Measurements from ENCODE around the gene BSN.

The BSN gene

DNA sequence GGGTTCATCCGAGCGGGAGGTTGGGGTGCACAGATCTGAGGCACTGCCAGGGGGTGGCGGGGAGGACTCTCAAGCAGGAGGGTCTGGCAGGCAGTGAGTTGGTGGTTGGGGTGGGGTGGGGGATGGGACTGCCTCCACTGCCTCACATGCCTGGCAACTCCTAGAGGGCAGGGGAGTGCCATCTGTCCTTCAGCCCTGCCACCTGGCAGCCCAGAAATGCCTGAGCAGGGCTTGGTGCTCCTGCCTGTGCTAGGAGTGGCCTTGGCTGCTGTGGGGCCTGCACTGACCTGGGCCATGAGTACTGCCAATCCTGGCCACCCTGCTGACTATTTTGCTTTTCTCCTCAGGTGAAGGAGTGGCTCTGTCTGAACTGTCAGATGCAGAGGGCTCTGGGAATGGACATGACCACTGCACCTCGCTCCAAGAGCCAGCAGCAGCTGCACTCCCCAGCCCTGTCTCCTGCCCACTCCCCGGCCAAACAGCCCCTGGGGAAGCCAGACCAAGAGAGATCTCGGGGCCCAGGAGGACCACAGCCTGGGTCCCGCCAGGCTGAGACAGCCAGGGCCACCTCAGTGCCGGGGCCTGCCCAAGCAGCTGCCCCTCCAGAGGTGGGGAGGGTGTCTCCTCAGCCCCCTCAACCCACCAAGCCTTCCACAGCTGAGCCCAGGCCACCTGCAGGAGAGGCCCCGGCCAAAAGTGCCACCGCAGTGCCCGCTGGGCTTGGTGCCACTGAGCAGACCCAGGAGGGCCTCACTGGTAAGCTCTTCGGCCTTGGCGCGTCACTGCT, 87.8 kb downstream of the BSN start:
- Histone ChIP-seq H3K4me3 (ENCODE audit: low read depth, low read length) (no peak overlapping the region), H3K36me3 (peaks cover 32% of the 10 kb centered on the region), H3K27me3 (ENCODE audit: insufficient read depth, low read depth, severe bottlenecking) (no peaks in the 10 kb centered on the region), H3K9me3 (ENCODE audit: severe bottlenecking) (no peaks in the 10 kb centered on the region), H3K27ac (no peak overlapping the region)
- no peak for DNase-seq
- TF ChIP-seq, protein P1, sequence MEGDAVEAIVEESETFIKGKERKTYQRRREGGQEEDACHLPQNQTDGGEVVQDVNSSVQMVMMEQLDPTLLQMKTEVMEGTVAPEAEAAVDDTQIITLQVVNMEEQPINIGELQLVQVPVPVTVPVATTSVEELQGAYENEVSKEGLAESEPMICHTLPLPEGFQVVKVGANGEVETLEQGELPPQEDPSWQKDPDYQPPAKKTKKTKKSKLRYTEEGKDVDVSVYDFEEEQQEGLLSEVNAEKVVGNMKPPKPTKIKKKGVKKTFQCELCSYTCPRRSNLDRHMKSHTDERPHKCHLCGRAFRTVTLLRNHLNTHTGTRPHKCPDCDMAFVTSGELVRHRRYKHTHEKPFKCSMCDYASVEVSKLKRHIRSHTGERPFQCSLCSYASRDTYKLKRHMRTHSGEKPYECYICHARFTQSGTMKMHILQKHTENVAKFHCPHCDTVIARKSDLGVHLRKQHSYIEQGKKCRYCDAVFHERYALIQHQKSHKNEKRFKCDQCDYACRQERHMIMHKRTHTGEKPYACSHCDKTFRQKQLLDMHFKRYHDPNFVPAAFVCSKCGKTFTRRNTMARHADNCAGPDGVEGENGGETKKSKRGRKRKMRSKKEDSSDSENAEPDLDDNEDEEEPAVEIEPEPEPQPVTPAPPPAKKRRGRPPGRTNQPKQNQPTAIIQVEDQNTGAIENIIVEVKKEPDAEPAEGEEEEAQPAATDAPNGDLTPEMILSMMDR (IDR thresholded peaks at IDR 0.05; ENCODE audit: low read depth, low read length) = no peak

DNA sequence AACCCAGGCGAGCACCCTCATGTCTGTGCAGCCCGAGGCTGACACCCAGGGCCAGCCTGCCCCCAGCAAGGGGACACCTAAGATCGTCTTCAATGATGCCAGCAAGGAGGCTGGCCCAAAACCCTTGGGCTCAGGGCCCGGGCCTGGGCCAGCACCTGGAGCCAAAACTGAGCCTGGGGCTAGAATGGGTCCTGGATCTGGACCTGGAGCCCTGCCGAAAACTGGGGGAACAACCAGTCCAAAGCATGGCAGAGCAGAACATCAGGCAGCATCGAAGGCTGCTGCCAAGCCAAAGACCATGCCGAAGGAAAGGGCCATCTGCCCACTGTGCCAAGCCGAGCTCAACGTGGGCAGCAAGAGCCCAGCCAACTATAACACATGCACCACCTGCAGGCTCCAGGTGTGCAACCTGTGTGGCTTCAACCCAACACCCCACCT, 88.5 kb downstream of the BSN start:
- no peaks in the 10 kb centered on the region for H3K9me3 ChIP-seq (ENCODE audit: severe bottlenecking)
- H3K27ac ChIP-seq = no peak overlapping the region
- no peak overlapping the region for H3K4me3 ChIP-seq (ENCODE audit: low read depth, low read length)
- TF ChIP-seq, protein P1 (IDR thresholded peaks at IDR 0.05; ENCODE audit: low read depth, low read length) = no peak
- no peak for DNase-seq
- H3K36me3 ChIP-seq = peaks cover 32% of the 10 kb centered on the region
- H3K27me3 ChIP-seq (ENCODE audit: insufficient read depth, low read depth, severe bottlenecking) = no peaks in the 10 kb centered on the region

DNA sequence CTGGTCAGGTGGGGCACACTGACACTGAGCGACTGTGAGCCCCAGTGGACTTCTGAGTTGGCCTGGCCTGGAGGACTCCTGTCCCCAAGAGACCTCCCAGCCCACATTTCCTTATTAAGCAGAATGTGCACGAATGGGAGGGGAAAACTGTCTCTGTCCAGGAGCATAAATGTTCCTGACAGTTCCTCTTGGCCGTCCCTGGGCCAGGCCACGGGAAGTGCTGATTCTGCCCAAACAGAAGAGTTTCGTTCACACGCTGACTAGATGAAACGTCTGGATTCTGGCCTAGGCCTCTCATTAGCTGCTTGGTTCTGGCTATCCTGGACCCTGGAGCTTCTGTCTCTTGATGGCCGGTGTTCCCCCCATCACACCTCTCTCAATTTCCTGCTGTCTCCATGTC, 90.4 kb downstream of the BSN start:
- no peaks in the 10 kb centered on the region for H3K9me3 ChIP-seq (ENCODE audit: severe bottlenecking)
- peaks cover 32% of the 10 kb centered on the region for H3K36me3 ChIP-seq
- no peak for DNase-seq
- TF ChIP-seq, protein P1 (IDR thresholded peaks at IDR 0.05; ENCODE audit: low read depth, low read length) = no peak
- H3K27ac ChIP-seq = no peak overlapping the region
- no peaks in the 10 kb centered on the region for H3K27me3 ChIP-seq (ENCODE audit: insufficient read depth, low read depth, severe bottlenecking)
- no peak overlapping the region for H3K4me3 ChIP-seq (ENCODE audit: low read depth, low read length)

DNA sequence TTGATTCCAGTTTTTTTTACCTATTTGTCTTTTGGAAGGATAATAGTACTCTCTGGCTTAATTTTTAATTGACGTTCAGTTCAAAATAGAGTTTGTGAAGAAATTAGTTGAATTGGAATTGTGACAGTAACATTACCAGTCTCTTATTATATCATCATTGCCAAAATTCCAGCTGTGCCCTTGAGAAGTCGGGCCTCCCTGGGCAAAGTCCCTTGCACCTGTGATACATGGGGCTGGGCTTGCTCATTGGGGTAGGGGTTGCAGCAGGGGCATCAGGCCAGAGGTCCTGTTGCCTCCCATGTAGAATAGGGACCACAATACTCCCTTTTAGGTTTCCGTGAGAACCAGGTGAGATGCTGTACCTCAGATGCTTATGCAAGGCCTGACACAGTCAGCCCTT, 92.0 kb downstream of the BSN start:
- TF ChIP-seq, protein P1 (IDR thresholded peaks at IDR 0.05; ENCODE audit: low read depth, low read length) = no peak
- Histone ChIP-seq H3K9me3 (ENCODE audit: severe bottlenecking) (no peaks in the 10 kb centered on the region), H3K27me3 (ENCODE audit: insufficient read depth, low read depth, severe bottlenecking) (no peaks in the 10 kb centered on the region), H3K4me3 (ENCODE audit: low read depth, low read length) (no peak overlapping the region), H3K27ac (no peak overlapping the region), H3K36me3 (peaks cover 39% of the 10 kb centered on the region)
- no peak for DNase-seq

DNA sequence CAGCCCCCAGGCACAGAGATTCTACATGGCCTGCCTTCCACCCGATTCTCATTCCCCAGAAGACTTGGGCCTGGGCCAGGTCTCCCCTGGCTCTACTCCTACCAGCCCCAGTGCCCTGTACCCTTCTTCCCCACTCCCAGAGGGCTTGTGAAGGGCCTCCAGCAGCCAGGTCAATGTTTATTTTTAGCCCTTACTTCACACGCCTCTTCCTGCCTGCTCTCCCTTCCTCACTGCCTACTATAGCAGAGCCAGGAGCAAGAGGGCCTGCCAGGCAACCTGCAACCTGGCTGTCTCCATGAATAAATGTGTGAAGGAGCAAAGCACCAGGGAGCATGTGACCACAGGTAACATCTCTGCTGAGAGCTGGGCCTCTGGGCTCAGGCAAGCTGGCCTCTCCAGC, 93.5 kb downstream of the BSN start:
- DNase-seq = no peak
- Histone ChIP-seq H3K9me3 (ENCODE audit: severe bottlenecking) (no peaks in the 10 kb centered on the region), H3K27ac (no peak overlapping the region), H3K4me3 (ENCODE audit: low read depth, low read length) (no peak overlapping the region), H3K36me3 (peaks cover 46% of the 10 kb centered on the region), H3K27me3 (ENCODE audit: insufficient read depth, low read depth, severe bottlenecking) (no peaks in the 10 kb centered on the region)
- TF ChIP-seq, protein P1 (IDR thresholded peaks at IDR 0.05; ENCODE audit: low read depth, low read length) = no peak
